Neuronal stem cell (in vitro differentiated cells): Measurements from ENCODE around the gene ABI2.
"Not testable (repeated sequence)": the region's sequence is repeated elsewhere in the genome, so short reads cannot be mapped to it uniquely, and the experiment has no call there.

Experiments used
- DNase-seq: peaks from one replicate; pipeline ENCODE4 v3.0.0-alpha.2; 2013; ENCODE audit warnings: low spot score
- H2AFZ ChIP-seq: one replicate; pipeline ENCODE4 v1.6.1; 2013; ENCODE audit warnings: mild to moderate bottlenecking, low read length, inconsistent platforms
- H2AK5ac ChIP-seq: 2 replicates; pipeline ENCODE4 v1.6.1; 2013; ENCODE audit warnings: low read depth, mild to moderate bottlenecking, inconsistent platforms, low read length, moderate library complexity, mixed read lengths
- H2BK120ac ChIP-seq: 2 replicates; pipeline ENCODE4 v1.6.1; 2013; ENCODE audit warnings: low read depth, mild to moderate bottlenecking, inconsistent platforms, low read length, moderate library complexity, mixed read lengths
- H2BK12ac ChIP-seq: one replicate; pipeline ENCODE4 v1.6.1; 2013; ENCODE audit warnings: low read length, inconsistent platforms
- H2BK15ac ChIP-seq: 2 replicates; pipeline ENCODE4 v1.6.1; 2013; ENCODE audit warnings: mild to moderate bottlenecking, low read length, inconsistent platforms, mixed read lengths
- H2BK5ac ChIP-seq: one replicate; pipeline ENCODE4 v1.6.1; 2013; ENCODE audit warnings: inconsistent platforms, mild to moderate bottlenecking, low read length, moderate library complexity
- H3K14ac ChIP-seq: one replicate; pipeline ENCODE4 v1.6.1; 2013; ENCODE audit warnings: low read length, inconsistent platforms
- H3K18ac ChIP-seq: 2 replicates; pipeline ENCODE4 v1.6.1; 2013; ENCODE audit warnings: low read length, inconsistent platforms
- H3K23ac ChIP-seq: 2 replicates; pipeline ENCODE4 v1.6.1; 2013; ENCODE audit warnings: low read depth, mild to moderate bottlenecking, mixed read lengths, low read length, inconsistent platforms; ENCODE audit not compliant: poor library complexity
- H3K27ac ChIP-seq: replicated peaks from 3 replicates; pipeline ENCODE4 v1.5.1; 2013; ENCODE audit warnings: low read length, inconsistent platforms
- H3K27me3 ChIP-seq, 3 experiments: 2 replicates each; pipeline ENCODE4 v1.6.1; 2013; ENCODE audit warnings: low read length in 3 of 3, mild to moderate bottlenecking in 2 of 3, inconsistent platforms in 1 of 3, low read depth in 1 of 3, mixed read lengths in 1 of 3, moderate library complexity in 1 of 3; ENCODE audit not compliant: control insufficient read depth in 3 of 3, insufficient read depth in 3 of 3
- H3K36me3 ChIP-seq, 2 donors: replicated peaks in 1 of 2; 2 replicates each; pipeline ENCODE4 v1.6.1; 2013; ENCODE audit warnings: low read length in 2 of 2; ENCODE audit not compliant: control insufficient read depth in 2 of 2, insufficient read depth in 2 of 2
- H3K4ac ChIP-seq: 2 replicates; pipeline ENCODE4 v1.6.1; 2013; ENCODE audit warnings: inconsistent platforms, mild to moderate bottlenecking, low read length, moderate library complexity
- H3K4me1 ChIP-seq, 2 donors: 1 replicate in 1 of 2; 2 replicates in 1 of 2; pipeline ENCODE4 v1.6.1; 2013; ENCODE audit warnings: low read length in 2 of 2, low read depth in 1 of 2; ENCODE audit not compliant: control insufficient read depth in 2 of 2, insufficient read depth in 1 of 2
- H3K4me2 ChIP-seq: one replicate; pipeline ENCODE4 v1.6.1; 2013; ENCODE audit warnings: mild to moderate bottlenecking, low read length, inconsistent platforms; ENCODE audit not compliant: insufficient read depth, poor library complexity, severe bottlenecking
- H3K4me3 ChIP-seq, 2 donors: 2 replicates each; pipeline ENCODE4 v1.5.1; 2013; ENCODE audit warnings: low read length in 2 of 2, mild to moderate bottlenecking in 2 of 2, inconsistent platforms in 1 of 2, moderate library complexity in 1 of 2
- H3K79me1 ChIP-seq: one replicate; pipeline ENCODE4 v1.6.1; 2013; ENCODE audit warnings: low read depth, mild to moderate bottlenecking, inconsistent platforms, low read length, moderate library complexity
- H3K9ac ChIP-seq: one replicate; pipeline ENCODE4 v1.6.1; 2013; ENCODE audit warnings: mild to moderate bottlenecking, low read depth, low read length, inconsistent platforms; ENCODE audit not compliant: poor library complexity
- H3K9me3 ChIP-seq, 2 donors: replicated peaks in 1 of 2; 2 replicates each; pipeline versions ENCODE3 to v1.6.1; 2013; ENCODE audit warnings: low read length in 2 of 2, mild to moderate bottlenecking in 2 of 2, inconsistent platforms in 1 of 2, low read depth in 1 of 2, mixed read lengths in 1 of 2, moderate library complexity in 1 of 2; ENCODE audit not compliant: control insufficient read depth in 2 of 2, insufficient read depth in 1 of 2
- H4K8ac ChIP-seq: one replicate; pipeline ENCODE4 v1.6.1; 2013; ENCODE audit warnings: low read depth, mild to moderate bottlenecking, inconsistent platforms, low read length, moderate library complexity
- H4K91ac ChIP-seq: one replicate; pipeline ENCODE4 v1.6.1; 2013; ENCODE audit warnings: low read length, low read depth, mild to moderate bottlenecking, inconsistent platforms; ENCODE audit not compliant: poor library complexity
- WGBS, 2 donors: extraction: QIAGEN DNeasy Blood & Tissue Kit; methylation state at CpG; one replicate each; pipeline ENCODE4 v1.1.7; 2013; ENCODE audit warnings: missing lambda C conversion rate in 2 of 2, mixed read lengths in 1 of 2; ENCODE audit not compliant: insufficient read length in 2 of 2, insufficient replicate concordance in 1 of 2; ENCODE audit errors: extremely low coverage in 2 of 2; 5-methylcytosine and 5-hydroxymethylcytosine counted together

ABI2 gene

GRCh38 chr2:203361922-203362321 lies 33.7 kb downstream of the ABI2 start:
- Histone ChIP-seq H4K91ac (no peak overlapping the region), H3K23ac (no peak overlapping the region), H3K9ac (no peak overlapping the region), H3K4ac (no peak overlapping the region), H3K36me3 (peaks cover 2 to 40% of the 10 kb centered on the region in 2 donors), H3K18ac (no peak overlapping the region), H4K8ac (no peak overlapping the region), H3K79me1 (peaks cover 12% of the 10 kb centered on the region), H3K9me3 (peaks cover 2 to 15% of the 10 kb centered on the region in 2 donors), H2BK120ac (no peak overlapping the region), H2AK5ac (no peak overlapping the region), H3K27ac (no peak overlapping the region), H3K4me1 (no peaks in the 10 kb centered on the region), H2BK5ac (no peak overlapping the region), H2AFZ (no peak overlapping the region), H3K14ac (no peak overlapping the region), H2BK12ac (no peak overlapping the region), H3K27me3 (no peaks in the 10 kb centered on the region), H3K4me3 (no peak overlapping the region), H2BK15ac (no peak overlapping the region), H3K4me2 (no peak overlapping the region)
- no peak for DNase-seq

- Histone ChIP-seq H3K18ac (no peak overlapping the region), H3K14ac (no peak overlapping the region), H3K27ac (no peak overlapping the region), H3K23ac (no peak overlapping the region), H3K9ac (no peak overlapping the region), H2BK120ac (no peak overlapping the region), H3K4ac (no peak overlapping the region), H3K79me1 (no peaks in the 10 kb centered on the region), H3K9me3 (peaks cover 0 to 24% of the 10 kb centered on the region in 2 donors), H2BK15ac (no peak overlapping the region), H4K91ac (no peak overlapping the region), H2AFZ (no peak overlapping the region), H3K4me1 (no peaks in the 10 kb centered on the region), H3K27me3 (no peaks in the 10 kb centered on the region), H4K8ac (no peak overlapping the region), H2AK5ac (no peak overlapping the region), H2BK12ac (no peak overlapping the region), H3K4me2 (no peak overlapping the region), H3K4me3 (no peak overlapping the region), H3K36me3 (peaks cover 5 to 61% of the 10 kb centered on the region in 2 donors), H2BK5ac (no peak overlapping the region)
- WGBS, 2 donors: no CpG with 5 or more reads among the region's 5 CpGs
- no peak for DNase-seq
Observed at GRCh38 chr2:203366639-203367466, 38.7 kb downstream of the ABI2 start.

- not testable (repeated sequence) for H3K27ac ChIP-seq, H3K4me2 ChIP-seq, H2AFZ ChIP-seq, H3K4me3 ChIP-seq, H4K8ac ChIP-seq, H3K18ac ChIP-seq, H2AK5ac ChIP-seq, H2BK5ac ChIP-seq, H2BK120ac ChIP-seq, H4K91ac ChIP-seq, H3K4ac ChIP-seq, DNase-seq, H2BK12ac ChIP-seq, H2BK15ac ChIP-seq, H3K23ac ChIP-seq, H3K79me1 ChIP-seq, H3K9ac ChIP-seq, H3K14ac ChIP-seq, H3K27me3 ChIP-seq, H3K4me1 ChIP-seq
- WGBS, 2 donors: no CpG with 5 or more reads among the region's 31 CpGs
- H3K36me3 ChIP-seq: peaks cover 7 to 83% of the 10 kb centered on the region in 2 donors
- peaks cover 0 to 23% of the 10 kb centered on the region in 2 donors for H3K9me3 ChIP-seq
Observed at GRCh38 chr2:203372706-203373105, 44.5 kb downstream of the ABI2 start.

GRCh38 chr2:203376173-203376572 lies 48.0 kb downstream of the ABI2 start:
- Histone ChIP-seq H3K4ac (no peak overlapping the region), H4K91ac (no peak overlapping the region), H2AFZ (no peak overlapping the region), H3K4me2 (no peak overlapping the region), H3K18ac (no peak overlapping the region), H2AK5ac (no peak overlapping the region), H3K23ac (no peak overlapping the region), H3K4me1 (peaks cover 0 to 4% of the 10 kb centered on the region in 2 donors), H2BK120ac (no peak overlapping the region), H2BK15ac (no peak overlapping the region), H4K8ac (no peak overlapping the region), H3K14ac (no peak overlapping the region), H3K9me3 (peaks cover 0 to 7% of the 10 kb centered on the region in 2 donors), H3K79me1 (peaks cover 2% of the 10 kb centered on the region), H2BK12ac (no peak overlapping the region), H3K27ac (no peak overlapping the region), H3K4me3 (no peak overlapping the region), H2BK5ac (no peak overlapping the region), H3K27me3 (no peaks in the 10 kb centered on the region), H3K36me3 (peaks cover 4 to 76% of the 10 kb centered on the region in 2 donors), H3K9ac (no peak overlapping the region)
- no peak for DNase-seq
